ENCODE measurements around the gene FRY. TPM values are rescaled to one million over a fixed set of nuclear protein-coding genes. Genes with fewer than 3 reads are reported as not detected.

FRY gene
- total and polyA plus RNA-seq, 4 experiments from 2014 or later, result 2.3 to 19.2 (median 11.8) TPM

DNA sequence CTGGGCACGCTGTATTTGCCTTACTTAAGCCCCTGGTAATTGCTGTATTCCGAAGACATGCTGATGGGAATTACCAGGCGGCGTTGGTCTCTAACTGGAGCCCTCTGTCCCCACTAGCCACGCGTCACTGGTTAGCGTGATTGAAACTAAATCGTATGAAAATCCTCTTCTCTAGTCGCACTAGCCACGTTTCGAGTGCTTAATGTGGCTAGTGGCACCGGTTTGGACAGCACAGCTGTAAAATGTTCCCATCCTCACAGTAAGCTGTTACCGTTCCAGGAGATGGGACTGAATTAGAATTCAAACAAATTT lies 284.4 kb downstream of the FRY start:
- DNase-seq, result peak in 2 of 5 donors; percentile 3 to 20
- intact Hi-C loops (cut with micrococcal nuclease), result loop anchor here (10.0 kb wide), 2 partner anchors 1111 to 1271 kb away; no protein-coding TSS in a partner anchor
- peaks cover 16% of the 10 kb centered on the region for H3K4me1 ChIP-seq (ENCODE audit: insufficient read depth, low read length)
- H3K9me3 ChIP-seq (ENCODE audit: control insufficient read depth in 1 of 2, low read length in 2 of 2), result no peaks in the 10 kb centered on the region
- H3K27me3 Mint-ChIP-seq, result no peaks in the 10 kb centered on the region
- peaks cover 6 to 22% (median 11%) of the 10 kb centered on the region in 4 donors for H3K4me1 Mint-ChIP-seq
- peak overlapping the region; percentile 91 to 100 (median 96) for H3K4me3 Mint-ChIP-seq
- ChIA-PET CTCF (ENCODE audit: partially characterized antibody) (interaction anchor here (1.2 to 3.0 kb wide), 7 partner anchors 48 to 1227 kb away, joined by 3 to 19 read pairs (median 5); partner anchors contain the start of genes N4BP2L1 and PDS5B), POLR2A (ENCODE audit: partially characterized antibody) (interaction anchor here (0.6 to 4.0 kb wide), 5 partner anchors 48 to 1227 kb away, joined by 3 to 82 read pairs (median 3); partner anchors contain the start of genes N4BP2L1, N4BP2L2 and PDS5B)
- peak overlapping the region; percentile 99 for H3K27ac ChIP-seq (ENCODE audit: low read depth, low read length)
- H3K9me3 Mint-ChIP-seq, result no peaks in the 10 kb centered on the region
- H3K36me3 ChIP-seq (ENCODE audit: insufficient read depth, low read length), result no peaks in the 10 kb centered on the region
- H3K4me3 ChIP-seq (ENCODE audit: low read length in 2 of 2), result peak overlapping the region; percentile 59 to 81
- peaks cover 0 to 10% of the 10 kb centered on the region in 2 donors for H3K36me3 Mint-ChIP-seq
- H3K27ac Mint-ChIP-seq, result peak overlapping the region; percentile 98 to 100 (median 100)
- no peaks in the 10 kb centered on the region for H3K27me3 ChIP-seq (ENCODE audit: insufficient read depth, low read length)

- intact Hi-C loops (cut with micrococcal nuclease), result loop anchor here (10.0 kb wide), 2 partner anchors 1112 to 1272 kb away; no protein-coding TSS in a partner anchor
- Histone ChIP-seq H3K4me1 (ENCODE audit: insufficient read depth, low read length) (peaks cover 16% of the 10 kb centered on the region), H3K36me3 (ENCODE audit: insufficient read depth, low read length) (no peaks in the 10 kb centered on the region), H3K27me3 (ENCODE audit: insufficient read depth, low read length) (no peaks in the 10 kb centered on the region), H3K27ac (ENCODE audit: low read depth, low read length) (no peak overlapping the region), H3K9me3 (ENCODE audit: control insufficient read depth in 1 of 2, low read length in 2 of 2) (no peaks in the 10 kb centered on the region), H3K4me3 (ENCODE audit: low read length in 2 of 2) (peak overlapping the region in 1 of 2 donors; percentile 59)
- POLR2A ChIA-PET (ENCODE audit: partially characterized antibody), result interaction anchor here (0.7 to 4.0 kb wide), 2 partner anchors 111 to 1226 kb away, joined by 3 to 82 read pairs; partner anchors contain the start of gene N4BP2L1
- Mint-ChIP-seq H3K4me3 (peak overlapping the region in 7 of 8 donors; percentile 59 to 99 (median 95)), H3K27me3 (no peaks in the 10 kb centered on the region), H3K27ac (peak overlapping the region in 2 of 7 donors; percentile 66 to 98), H3K4me1 (peaks cover 6 to 22% (median 11%) of the 10 kb centered on the region in 4 donors), H3K9me3 (no peaks in the 10 kb centered on the region), H3K36me3 (peaks cover 0 to 10% of the 10 kb centered on the region in 2 donors)
- DNase-seq, result peak in 1 of 5 donors; percentile 1
- CTCF ChIA-PET (ENCODE audit: partially characterized antibody), result interaction anchor here (1.2 to 3.0 kb wide), 4 partner anchors 8 to 1226 kb away, joined by 3 to 8 read pairs (median 4); partner anchors contain the start of gene N4BP2L1
Observed at GRCh38 chr13:32316501-32316900, 284.9 kb downstream of the FRY start.

DNA sequence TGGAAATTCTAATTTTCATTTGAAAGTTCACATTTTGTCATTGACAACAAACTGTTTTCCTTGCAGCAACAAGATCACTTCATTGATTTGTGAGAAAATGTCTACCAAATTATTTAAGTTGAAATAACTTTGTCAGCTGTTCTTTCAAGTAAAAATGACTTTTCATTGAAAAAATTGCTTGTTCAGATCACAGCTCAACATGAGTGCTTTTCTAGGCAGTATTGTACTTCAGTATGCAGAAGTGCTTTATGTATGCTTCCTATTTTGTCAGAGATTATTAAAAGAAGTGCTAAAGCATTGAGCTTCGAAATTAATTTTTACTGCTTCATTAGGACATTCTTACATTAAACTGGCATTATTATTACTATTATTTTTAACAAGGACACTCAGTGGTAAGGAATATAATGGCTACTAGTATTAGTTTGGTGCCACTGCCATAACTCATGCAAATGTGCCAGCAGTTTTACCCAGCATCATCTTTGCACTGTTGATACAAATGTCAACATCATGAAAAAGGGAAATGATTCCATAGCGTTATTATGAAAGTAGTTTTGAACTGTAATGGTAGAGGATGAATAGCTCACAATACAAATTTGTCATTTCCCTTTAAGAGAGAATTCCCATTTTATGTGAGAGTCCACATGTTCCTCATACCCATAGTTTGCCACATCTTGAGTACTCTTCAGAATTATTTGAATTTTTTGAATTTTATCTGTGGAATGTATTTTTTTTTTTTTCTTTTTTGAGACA lies 286.3 kb downstream of the FRY start:
- intact Hi-C loops (cut with micrococcal nuclease), result loop anchor here (10.0 kb wide), 2 partner anchors 1113 to 1273 kb away; no protein-coding TSS in a partner anchor
- H3K36me3 ChIP-seq (ENCODE audit: insufficient read depth, low read length), result no peaks in the 10 kb centered on the region
- Mint-ChIP-seq H3K27ac (no peak overlapping the region), H3K27me3 (no peaks in the 10 kb centered on the region), H3K4me1 (peaks cover 6 to 22% (median 11%) of the 10 kb centered on the region in 4 donors), H3K9me3 (no peaks in the 10 kb centered on the region), H3K4me3 (no peak overlapping the region), H3K36me3 (peaks cover 0 to 10% of the 10 kb centered on the region in 2 donors)
- H3K4me1 ChIP-seq (ENCODE audit: insufficient read depth, low read length), result peaks cover 16% of the 10 kb centered on the region
- ChIA-PET CTCF (ENCODE audit: partially characterized antibody) (interaction anchor here (0.8 to 2.2 kb wide), 3 partner anchors 9 to 496 kb away, joined by 3 to 5 read pairs (median 4); no protein-coding TSS in a partner anchor), POLR2A (ENCODE audit: partially characterized antibody) (no interaction called here)
- no peaks in the 10 kb centered on the region for H3K27me3 ChIP-seq (ENCODE audit: insufficient read depth, low read length)
- no peaks in the 10 kb centered on the region for H3K9me3 ChIP-seq (ENCODE audit: control insufficient read depth in 1 of 2, low read length in 2 of 2)
- no peak overlapping the region for H3K27ac ChIP-seq (ENCODE audit: low read depth, low read length)
- DNase-seq, result no peak
- no peak overlapping the region for H3K4me3 ChIP-seq (ENCODE audit: low read length in 2 of 2)

DNA sequence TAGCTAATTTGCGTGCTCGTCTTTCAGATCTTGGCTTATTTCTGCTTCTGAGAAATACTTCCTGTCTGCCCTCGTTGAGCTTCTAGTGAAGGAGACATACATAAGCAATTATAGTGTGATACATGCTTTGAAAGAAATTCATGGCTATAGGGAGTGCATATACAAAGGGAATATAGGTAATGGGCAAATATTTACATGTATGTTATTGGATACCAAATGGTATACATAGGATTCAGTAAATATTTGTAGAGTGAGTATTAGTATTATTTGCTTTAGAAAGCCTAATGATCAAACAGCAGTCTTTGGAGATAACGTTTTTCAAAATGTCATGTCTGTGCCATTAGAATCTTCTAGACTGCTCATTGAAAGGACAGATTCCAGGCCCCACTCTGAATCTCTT lies 289.0 kb downstream of the FRY start:
- Mint-ChIP-seq H3K9me3 (no peaks in the 10 kb centered on the region), H3K4me1 (peaks cover 0 to 12% (median 4%) of the 10 kb centered on the region in 4 donors)

DNA sequence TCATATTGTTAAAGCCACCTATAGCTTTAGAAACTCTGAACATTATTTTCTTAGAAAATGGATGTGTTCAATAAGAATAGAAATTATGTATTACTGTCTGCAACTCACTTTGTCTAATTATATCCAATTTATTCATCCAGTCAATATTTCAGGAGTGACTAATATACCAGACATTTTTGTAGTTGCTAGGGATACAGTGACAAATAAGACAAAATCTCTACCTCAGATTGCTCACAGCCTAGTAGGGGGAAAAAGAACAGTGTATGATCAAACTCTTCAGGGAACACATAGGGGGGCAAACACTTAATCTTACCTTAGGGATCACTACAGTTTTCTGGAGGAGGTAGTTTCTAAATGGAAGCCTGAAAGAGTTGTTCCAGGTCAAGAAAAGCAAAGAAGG lies 292.3 kb downstream of the FRY start:
- CTCF ChIA-PET (ENCODE audit: partially characterized antibody), result interaction anchor here (1.2 kb wide), 1 partner anchor 13 kb away, joined by 4 read pairs; no protein-coding TSS in a partner anchor

More for the DNA sequence above, 289.0 kb downstream of the FRY start:
- ChIA-PET POLR2A (ENCODE audit: partially characterized antibody) (no interaction called here), CTCF (ENCODE audit: partially characterized antibody) (interaction anchor here (1.7 kb wide), 1 partner anchor 9 kb away, joined by 6 read pairs; no protein-coding TSS in a partner anchor)
- Mint-ChIP-seq H3K36me3 (peaks cover 0 to 5% of the 10 kb centered on the region in 2 donors), H3K27me3 (no peaks in the 10 kb centered on the region), H3K4me3 (peak overlapping the region in 1 of 8 donors; percentile 1), H3K27ac (peak overlapping the region in 1 of 7 donors; percentile 1)
- H3K27me3 ChIP-seq (ENCODE audit: insufficient read depth, low read length), result no peaks in the 10 kb centered on the region
- H3K27ac ChIP-seq (ENCODE audit: low read depth, low read length), result no peak overlapping the region
- H3K9me3 ChIP-seq (ENCODE audit: control insufficient read depth in 1 of 2, low read length in 2 of 2), result no peaks in the 10 kb centered on the region
- H3K4me1 ChIP-seq (ENCODE audit: insufficient read depth, low read length), result peaks cover 9% of the 10 kb centered on the region
- intact Hi-C loops (cut with micrococcal nuclease), result no loop called here
- H3K36me3 ChIP-seq (ENCODE audit: insufficient read depth, low read length), result no peaks in the 10 kb centered on the region
- DNase-seq, result no peak
- no peak overlapping the region for H3K4me3 ChIP-seq (ENCODE audit: low read length in 2 of 2)

DNA sequence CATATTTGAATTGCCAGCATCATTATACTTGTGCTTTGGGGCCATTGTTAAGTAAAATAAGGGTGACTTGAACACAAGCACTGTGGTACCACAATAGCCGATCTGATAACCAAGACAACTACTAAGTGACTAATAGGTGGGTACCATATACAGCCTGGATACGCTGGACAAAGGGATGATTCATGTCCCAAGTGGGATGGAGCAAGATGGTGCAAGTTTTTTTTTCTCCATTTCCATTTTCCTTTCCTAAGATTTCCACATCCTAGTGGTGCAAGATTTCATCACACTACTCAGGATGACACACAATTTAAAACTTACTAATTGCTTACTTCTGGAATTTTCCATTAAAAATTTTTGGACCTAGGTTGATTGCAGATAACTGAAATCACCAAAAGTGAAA lies 298.9 kb downstream of the FRY start:
- Mint-ChIP-seq H3K4me1 (no peaks in the 10 kb centered on the region), H3K27ac (no peak overlapping the region), H3K4me3 (no peak overlapping the region), H3K27me3 (no peaks in the 10 kb centered on the region), H3K36me3 (peaks cover 7 to 9% of the 10 kb centered on the region in 2 donors), H3K9me3 (no peaks in the 10 kb centered on the region)
- H3K9me3 ChIP-seq (ENCODE audit: control insufficient read depth in 1 of 2, low read length in 2 of 2), result no peaks in the 10 kb centered on the region
- H3K36me3 ChIP-seq (ENCODE audit: insufficient read depth, low read length), result no peaks in the 10 kb centered on the region
- no peak overlapping the region for H3K4me3 ChIP-seq (ENCODE audit: low read length in 2 of 2)
- no peak overlapping the region for H3K27ac ChIP-seq (ENCODE audit: low read depth, low read length)
- no peaks in the 10 kb centered on the region for H3K27me3 ChIP-seq (ENCODE audit: insufficient read depth, low read length)
- intact Hi-C loops (cut with micrococcal nuclease), result no loop called here
- DNase-seq, result no peak
- POLR2A ChIA-PET (ENCODE audit: partially characterized antibody), result no interaction called here
- CTCF ChIA-PET (ENCODE audit: partially characterized antibody), result interaction anchor here (1.6 kb wide), 2 partner anchors 9 to 15 kb away, joined by 3 to 4 read pairs; partner anchors contain the start of genes BRCA2 and ZAR1L
- no peaks in the 10 kb centered on the region for H3K4me1 ChIP-seq (ENCODE audit: insufficient read depth, low read length)

More for the DNA sequence above, 292.3 kb downstream of the FRY start:
- Mint-ChIP-seq H3K36me3 (no peaks in the 10 kb centered on the region), H3K4me3 (no peak overlapping the region), H3K27me3 (no peaks in the 10 kb centered on the region), H3K27ac (no peak overlapping the region), H3K9me3 (no peaks in the 10 kb centered on the region), H3K4me1 (peaks cover 0 to 2% (median 0%) of the 10 kb centered on the region in 4 donors)
- Histone ChIP-seq H3K9me3 (ENCODE audit: control insufficient read depth in 1 of 2, low read length in 2 of 2) (no peaks in the 10 kb centered on the region), H3K27me3 (ENCODE audit: insufficient read depth, low read length) (no peaks in the 10 kb centered on the region), H3K4me3 (ENCODE audit: low read length in 2 of 2) (no peak overlapping the region), H3K27ac (ENCODE audit: low read depth, low read length) (no peak overlapping the region), H3K4me1 (ENCODE audit: insufficient read depth, low read length) (no peaks in the 10 kb centered on the region), H3K36me3 (ENCODE audit: insufficient read depth, low read length) (no peaks in the 10 kb centered on the region)
- intact Hi-C loops (cut with micrococcal nuclease), result no loop called here
- POLR2A ChIA-PET (ENCODE audit: partially characterized antibody), result interaction anchor here (1.5 to 1.8 kb wide), 2 partner anchors 9 to 11 kb away, joined by 4 to 7 read pairs; partner anchors contain the start of genes BRCA2 and ZAR1L
- DNase-seq, result no peak

DNA sequence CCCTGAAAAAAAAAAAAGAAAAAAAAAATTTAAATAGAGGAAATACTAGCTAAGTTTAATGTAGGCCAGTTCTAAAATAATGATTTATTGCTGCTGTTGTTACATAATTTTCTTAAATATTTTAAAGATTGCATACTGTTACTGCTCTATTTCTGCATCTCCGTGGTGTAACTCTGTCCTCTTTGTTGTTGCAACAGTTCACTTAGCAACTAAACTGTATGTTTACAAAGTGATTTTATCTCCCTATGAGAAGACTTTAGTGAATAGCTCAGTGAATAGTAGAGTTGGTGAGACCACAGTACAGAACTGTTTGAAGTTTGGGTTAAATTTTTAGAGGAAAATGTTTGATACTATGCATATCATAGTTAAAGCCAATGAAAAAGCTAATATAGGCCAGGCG lies 303.1 kb downstream of the FRY start:
- CTCF ChIA-PET (ENCODE audit: partially characterized antibody), result no interaction called here
- no peak overlapping the region for H3K4me3 Mint-ChIP-seq
- Histone ChIP-seq H3K9me3 (ENCODE audit: control insufficient read depth in 1 of 2, low read length in 2 of 2) (no peaks in the 10 kb centered on the region), H3K27me3 (ENCODE audit: insufficient read depth, low read length) (no peaks in the 10 kb centered on the region), H3K36me3 (ENCODE audit: insufficient read depth, low read length) (no peaks in the 10 kb centered on the region), H3K4me1 (ENCODE audit: insufficient read depth, low read length) (no peaks in the 10 kb centered on the region), H3K27ac (ENCODE audit: low read depth, low read length) (no peak overlapping the region), H3K4me3 (ENCODE audit: low read length in 2 of 2) (no peak overlapping the region)
- DNase-seq, result no peak
- H3K27me3 Mint-ChIP-seq, result no peaks in the 10 kb centered on the region
- peaks cover 12 to 16% of the 10 kb centered on the region in 2 donors for H3K36me3 Mint-ChIP-seq
- intact Hi-C loops (cut with micrococcal nuclease), result no loop called here
- POLR2A ChIA-PET (ENCODE audit: partially characterized antibody), result interaction anchor here (1.1 kb wide), 1 partner anchor 11 kb away, joined by 4 read pairs; no protein-coding TSS in a partner anchor
- no peaks in the 10 kb centered on the region for H3K4me1 Mint-ChIP-seq
- H3K9me3 Mint-ChIP-seq, result peaks cover 0 to 8% (median 0%) of the 10 kb centered on the region in 8 donors
- no peak overlapping the region for H3K27ac Mint-ChIP-seq

Measured in CD4-positive, alpha-beta memory T cell (primary cell).